RWPE2 (cell line): ENCODE results near the gene SLC28A2.

Source experiments
- ATAC-seq: fragments of 200-7000 bp; cut with Tn5 transposase; 3 replicates; pipeline ENCODE4 v1.9.1; 2021; ENCODE audit warnings: low read depth
- DNase-seq: peaks from one replicate; pipeline ENCODE4 v3.0.0-alpha.2; 2020; ENCODE audit warnings: low spot score
- H3K27ac ChIP-seq: fragments of 450-650 bp; 2 replicates; pipeline ENCODE4 v1.5.1; 2017; ENCODE audit warnings: mild to moderate bottlenecking; ENCODE audit not compliant: poor library complexity, severe bottlenecking
- H3K27me3 ChIP-seq: fragments of 250-450 bp; sonication (Bioruptor Pico); 2 replicates; pipeline ENCODE4 v1.5.1; 2021; ENCODE audit warnings: mild to moderate bottlenecking, moderate library complexity; ENCODE audit not compliant: insufficient read depth, poor library complexity, severe bottlenecking
- H3K36me3 ChIP-seq: fragments of 250-450 bp; sonication (Bioruptor Pico); 2 replicates; pipeline ENCODE4 v1.5.1; 2020; ENCODE audit warnings: low read depth, mild to moderate bottlenecking, moderate library complexity
- H3K4me1 ChIP-seq: fragments of 250-450 bp; sonication (Bioruptor Pico); 2 replicates; pipeline ENCODE4 v1.5.1; 2021; ENCODE audit warnings: mild to moderate bottlenecking, moderate library complexity; ENCODE audit not compliant: insufficient read depth, poor library complexity, severe bottlenecking
- H3K4me3 ChIP-seq: fragments of 250-450 bp; sonication (Bioruptor Pico); 2 replicates; pipeline ENCODE4 v1.5.1; 2021; ENCODE audit warnings: mild to moderate bottlenecking, moderate library complexity; ENCODE audit not compliant: severe bottlenecking
- H3K9me3 ChIP-seq: fragments of 250-450 bp; sonication (Bioruptor Pico); 2 replicates; pipeline ENCODE4 v1.5.1; 2021; ENCODE audit warnings: mild to moderate bottlenecking, moderate library complexity; ENCODE audit not compliant: severe bottlenecking
- CTCF ChIP-seq: fragments of 450-650 bp; IDR thresholded peaks from one replicate; pipeline ENCODE4 v1.5.1; 2017; ENCODE audit warnings: mild to moderate bottlenecking, moderate library complexity; ENCODE audit not compliant: poor library complexity, severe bottlenecking

Gene SLC28A2

GRCh38 chr15:45320581-45321205 is 68.7 kb downstream of the SLC28A2 start:
- Histone ChIP-seq H3K27me3 (no peaks in the 10 kb centered on the region), H3K27ac (no peak overlapping the region), H3K36me3 (no peaks in the 10 kb centered on the region), H3K4me3 (no peak overlapping the region), H3K9me3 (no peaks in the 10 kb centered on the region), H3K4me1 (no peaks in the 10 kb centered on the region)
- no peak for TF ChIP-seq CTCF
- ATAC-seq = peak; percentile 95
- no peak for DNase-seq

GRCh38 chr15:45326280-45326679 is 74.2 kb downstream of the SLC28A2 start:
- no peak for ATAC-seq
- no peak overlapping the region for H3K4me3 ChIP-seq
- no peak for TF ChIP-seq CTCF
- no peaks in the 10 kb centered on the region for H3K9me3 ChIP-seq
- no peak overlapping the region for H3K27ac ChIP-seq
- no peaks in the 10 kb centered on the region for H3K4me1 ChIP-seq
- no peak for DNase-seq
- H3K36me3 ChIP-seq = no peaks in the 10 kb centered on the region
- H3K27me3 ChIP-seq = no peaks in the 10 kb centered on the region

GRCh38 chr15:45326741-45327140 is 74.7 kb downstream of the SLC28A2 start:
- Histone ChIP-seq H3K27ac (no peak overlapping the region), H3K27me3 (no peaks in the 10 kb centered on the region), H3K4me1 (no peaks in the 10 kb centered on the region), H3K9me3 (no peaks in the 10 kb centered on the region), H3K36me3 (no peaks in the 10 kb centered on the region), H3K4me3 (no peak overlapping the region)
- TF ChIP-seq CTCF = no peak
- ATAC-seq (no peak), DNase-seq (no peak)
